ENCODE data around the gene ZNF730. TPM values are rescaled to one million over a fixed set of nuclear protein-coding genes. Genes with fewer than 3 reads are reported as not detected.

The ZNF730 gene
- total RNA-seq, 3 donors from 2014 or later, result 0.32 to 3.6 (median 3.5) TPM

DNA sequence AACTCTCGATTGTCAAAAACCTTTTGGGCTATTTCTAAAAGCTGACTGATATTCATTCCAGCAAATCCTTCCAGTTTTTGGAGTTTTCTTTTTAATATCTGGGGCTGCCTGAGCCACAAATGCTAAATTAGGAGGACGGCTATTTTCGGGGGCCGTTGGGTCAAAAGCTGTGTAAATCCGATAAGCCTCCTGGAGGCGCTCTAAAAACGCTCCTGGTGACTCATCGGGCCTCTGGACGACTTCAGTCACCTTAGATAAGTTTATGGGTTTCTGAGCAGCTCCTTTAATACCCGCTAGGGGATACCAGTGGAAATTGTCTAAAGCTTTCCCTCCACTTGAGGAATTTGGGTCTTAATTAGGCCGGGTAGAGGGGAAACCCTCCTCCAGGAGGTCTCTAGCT lies 66.4 kb downstream of the ZNF730 start:
- no peaks in the 10 kb centered on the region for H3K4me1 ChIP-seq
- no peak for DNase-seq (ENCODE audit: low spot score in 2 of 2)
- no peaks in the 10 kb centered on the region for H3K36me3 ChIP-seq
- peaks cover 0 to 7% of the 10 kb centered on the region in 2 donors for H3K9me3 ChIP-seq
- H3K27me3 ChIP-seq, result no peaks in the 10 kb centered on the region
- TF ChIP-seq, protein P1, sequence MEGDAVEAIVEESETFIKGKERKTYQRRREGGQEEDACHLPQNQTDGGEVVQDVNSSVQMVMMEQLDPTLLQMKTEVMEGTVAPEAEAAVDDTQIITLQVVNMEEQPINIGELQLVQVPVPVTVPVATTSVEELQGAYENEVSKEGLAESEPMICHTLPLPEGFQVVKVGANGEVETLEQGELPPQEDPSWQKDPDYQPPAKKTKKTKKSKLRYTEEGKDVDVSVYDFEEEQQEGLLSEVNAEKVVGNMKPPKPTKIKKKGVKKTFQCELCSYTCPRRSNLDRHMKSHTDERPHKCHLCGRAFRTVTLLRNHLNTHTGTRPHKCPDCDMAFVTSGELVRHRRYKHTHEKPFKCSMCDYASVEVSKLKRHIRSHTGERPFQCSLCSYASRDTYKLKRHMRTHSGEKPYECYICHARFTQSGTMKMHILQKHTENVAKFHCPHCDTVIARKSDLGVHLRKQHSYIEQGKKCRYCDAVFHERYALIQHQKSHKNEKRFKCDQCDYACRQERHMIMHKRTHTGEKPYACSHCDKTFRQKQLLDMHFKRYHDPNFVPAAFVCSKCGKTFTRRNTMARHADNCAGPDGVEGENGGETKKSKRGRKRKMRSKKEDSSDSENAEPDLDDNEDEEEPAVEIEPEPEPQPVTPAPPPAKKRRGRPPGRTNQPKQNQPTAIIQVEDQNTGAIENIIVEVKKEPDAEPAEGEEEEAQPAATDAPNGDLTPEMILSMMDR (IDR thresholded peaks at IDR 0.05), result no peak
- TF ChIP-seq POLR2A (IDR thresholded peaks at IDR 0.05), result no peak
- no peak for TF ChIP-seq POLR2AphosphoS5 (IDR thresholded peaks at IDR 0.05)
- intact Hi-C loops (cut with DNase I; ENCODE audit: low total_unique reads), result no loop called here
- no peak overlapping the region for H3K27ac ChIP-seq
- no peak overlapping the region for H3K4me3 ChIP-seq

- Histone ChIP-seq H3K9me3 (peaks cover 0 to 3% of the 10 kb centered on the region in 2 donors), H3K27ac (no peak overlapping the region), H3K27me3 (no peaks in the 10 kb centered on the region), H3K4me3 (no peak overlapping the region), H3K36me3 (no peaks in the 10 kb centered on the region), H3K4me1 (no peaks in the 10 kb centered on the region)
- no peak for TF ChIP-seq POLR2A (IDR thresholded peaks at IDR 0.05)
- TF ChIP-seq, protein P1 (IDR thresholded peaks at IDR 0.05), result no peak
- no peak for TF ChIP-seq POLR2AphosphoS5 (IDR thresholded peaks at IDR 0.05)
- intact Hi-C loops (cut with DNase I; ENCODE audit: low total_unique reads), result no loop called here
- DNase-seq (ENCODE audit: low spot score in 2 of 2), result no peak
Measured at GRCh38 chr19:23190341-23190740, 73.5 kb downstream of the ZNF730 start.

Other genes starting within 250 kb of the ZNF730 start
- 1 to 10 TPM; 2.1 to 5.4 (median 2.6) TPM for gene ZNF728, start 113.8 kb upstream of the ZNF730 start, total RNA-seq
- gene ZNF724, start 133.4 kb downstream of the ZNF730 start, total RNA-seq, result 1 to 10 TPM; 2.0 to 5.6 (median 3.5) TPM